HEK293 (cell line): Measurements from ENCODE around the gene PLCL1.

Source experiments
- CTCF ChIA-PET: fragments of 350-600 bp; formaldehyde crosslinking; extraction: SDS; loops from one replicate; lab custom pipeline; 2021; ENCODE audit warnings: antibody characterized with exemption; lab: Yijun Ruan, JAX
- POLR2A ChIA-PET: fragments of 300-600 bp; formaldehyde crosslinking; extraction: SDS; loops from one replicate; lab custom pipeline; 2020; ENCODE audit warnings: antibody characterized with exemption, inconsistent platforms; lab: Yijun Ruan, JAX
- H3K27ac ChIP-seq: fragments of 200-500 bp; sonication (Bioruptor generic); 2 replicates; pipeline ENCODE4 v1.5.1; 2014; ENCODE audit warnings: low read depth, low read length, control low read depth, inconsistent platforms; ENCODE audit errors: extremely low read depth
- H3K36me3 ChIP-seq, 2 experiments: fragments of 200-500 bp in 1 of 2; sonication (Bioruptor generic) in 1 of 2; 1 replicate in 1 of 2; 2 replicates in 1 of 2; pipeline ENCODE4 v1.5.1; 2014 to 2017; ENCODE audit warnings: inconsistent platforms in 2 of 2, low read length in 2 of 2; ENCODE audit not compliant: control insufficient read depth in 2 of 2, insufficient read depth in 1 of 2
- H3K4me1 ChIP-seq: fragments of 200-500 bp; sonication (Bioruptor generic); 2 replicates; pipeline ENCODE4 v1.5.1; 2014; ENCODE audit warnings: mild to moderate bottlenecking, low read length, inconsistent platforms; ENCODE audit not compliant: control insufficient read depth, insufficient read depth
- H3K4me3 ChIP-seq: 2 replicates; pipeline ENCODE4 v1.5.1; 2011; ENCODE audit warnings: low read depth, mild to moderate bottlenecking, control low read depth, low read length, moderate library complexity
- H3K9me3 ChIP-seq: fragments of 200-500 bp; sonication (Bioruptor generic); 2 replicates; pipeline ENCODE4 v1.5.1; 2014; ENCODE audit warnings: low read depth, low read length, inconsistent platforms; ENCODE audit not compliant: control insufficient read depth, insufficient read depth
- MZF1 ChIP-seq: fragments of 450-650 bp; formaldehyde crosslinking; IDR thresholded peaks from 2 replicates; pipeline ENCODE4 v1.5.1; 2017; ENCODE audit warnings: missing biosample characterization, missing genetic modification characterization, borderline replicate concordance
- TCF7L2 ChIP-seq: IDR thresholded peaks from 2 replicates; pipeline ENCODE4 v1.6.1; 2011; ENCODE audit warnings: low read depth, mild to moderate bottlenecking, inconsistent platforms, low read length, moderate library complexity, borderline replicate concordance
- YY2 ChIP-seq: fragments of 450-650 bp; formaldehyde crosslinking; IDR thresholded peaks from 2 replicates; pipeline ENCODE4 v1.5.1; 2016; ENCODE audit warnings: missing biosample characterization, missing genetic modification characterization
- ZNF169 ChIP-seq: fragments of 450-650 bp; formaldehyde crosslinking; IDR thresholded peaks from 2 replicates; pipeline ENCODE4 v1.5.1; 2016; ENCODE audit warnings: missing biosample characterization, missing genetic modification characterization
- ZNF292 ChIP-seq: fragments of 450-650 bp; formaldehyde crosslinking; IDR thresholded peaks from 2 replicates; pipeline ENCODE4 v1.5.1; 2016; ENCODE audit warnings: low read depth, missing biosample characterization, missing genetic modification characterization, borderline replicate concordance
- ZNF302 ChIP-seq: fragments of 450-650 bp; formaldehyde crosslinking; IDR thresholded peaks from 2 replicates; pipeline ENCODE4 v1.5.1; 2016; ENCODE audit warnings: missing biosample characterization, missing genetic modification characterization, low read depth
- ZNF335 ChIP-seq: fragments of 450-650 bp; formaldehyde crosslinking; conservative IDR thresholded peaks from 2 replicates; pipeline ENCODE4 v1.5.1; 2016; ENCODE audit warnings: missing biosample characterization, missing genetic modification characterization
- ZNF350 ChIP-seq: fragments of 450-650 bp; formaldehyde crosslinking; IDR thresholded peaks from 2 replicates; pipeline ENCODE4 v1.5.0; 2017; ENCODE audit warnings: missing biosample characterization, mild to moderate bottlenecking, missing genetic modification characterization
- ZNF473 ChIP-seq: fragments of 450-650 bp; formaldehyde crosslinking; IDR thresholded peaks from 2 replicates; pipeline ENCODE4 v1.5.1; 2017; ENCODE audit warnings: missing biosample characterization, missing genetic modification characterization
- ZNF501 ChIP-seq: fragments of 450-650 bp; formaldehyde crosslinking; IDR thresholded peaks from 2 replicates; pipeline ENCODE4 v1.5.1; 2016; ENCODE audit warnings: missing biosample characterization, missing genetic modification characterization
- ZNF596 ChIP-seq: fragments of 450-650 bp; IDR thresholded peaks from 2 replicates; pipeline ENCODE4 v1.5.0; 2018; ENCODE audit warnings: missing biosample characterization, mild to moderate bottlenecking, missing genetic modification characterization, moderate library complexity
- ZNF623 ChIP-seq: fragments of 450-650 bp; formaldehyde crosslinking; IDR thresholded peaks from 2 replicates; pipeline ENCODE4 v1.5.1; 2016; ENCODE audit warnings: missing biosample characterization, missing genetic modification characterization
- ZNF664 ChIP-seq: fragments of 450-650 bp; formaldehyde crosslinking; IDR thresholded peaks from 2 replicates; pipeline ENCODE4 v1.5.1; 2016; ENCODE audit warnings: missing biosample characterization, missing genetic modification characterization
- ZNF785 ChIP-seq: fragments of 450-650 bp; formaldehyde crosslinking; IDR thresholded peaks from 2 replicates; pipeline ENCODE4 v1.5.1; 2016; ENCODE audit warnings: missing biosample characterization, missing genetic modification characterization
- ZNF830 ChIP-seq: fragments of 450-650 bp; IDR thresholded peaks from 2 replicates; pipeline ENCODE4 v1.5.0; 2018; ENCODE audit warnings: missing biosample characterization, missing genetic modification characterization, low read depth, mild to moderate bottlenecking, moderate library complexity
- TF ChIP-seq, protein P1 (sequence below): fragments of 450-650 bp; formaldehyde crosslinking; IDR thresholded peaks from 2 replicates; pipeline ENCODE4 v1.5.1; 2016; ENCODE audit warnings: missing biosample characterization, missing genetic modification characterization
- TF ChIP-seq, protein P2 (sequence below): fragments of 450-650 bp; formaldehyde crosslinking; IDR thresholded peaks from 2 replicates; pipeline ENCODE4 v1.5.1; 2016; ENCODE audit warnings: missing biosample characterization, missing genetic modification characterization
- TF ChIP-seq, protein P3 (sequence below): fragments of 450-650 bp; formaldehyde crosslinking; IDR thresholded peaks from 2 replicates; pipeline ENCODE4 v1.5.1; 2016; ENCODE audit warnings: missing biosample characterization, missing genetic modification characterization, borderline replicate concordance
- TF ChIP-seq, protein P4 (sequence below): fragments of 450-650 bp; formaldehyde crosslinking; conservative IDR thresholded peaks from 2 replicates; pipeline ENCODE4 v1.5.1; 2016; ENCODE audit warnings: low read depth, missing biosample characterization, missing genetic modification characterization
- TF ChIP-seq, protein P5 (sequence below): fragments of 450-650 bp; formaldehyde crosslinking; IDR thresholded peaks from 2 replicates; pipeline ENCODE4 v1.5.1; 2016; ENCODE audit warnings: missing biosample characterization, missing genetic modification characterization, low read depth

PLCL1 gene

DNA sequence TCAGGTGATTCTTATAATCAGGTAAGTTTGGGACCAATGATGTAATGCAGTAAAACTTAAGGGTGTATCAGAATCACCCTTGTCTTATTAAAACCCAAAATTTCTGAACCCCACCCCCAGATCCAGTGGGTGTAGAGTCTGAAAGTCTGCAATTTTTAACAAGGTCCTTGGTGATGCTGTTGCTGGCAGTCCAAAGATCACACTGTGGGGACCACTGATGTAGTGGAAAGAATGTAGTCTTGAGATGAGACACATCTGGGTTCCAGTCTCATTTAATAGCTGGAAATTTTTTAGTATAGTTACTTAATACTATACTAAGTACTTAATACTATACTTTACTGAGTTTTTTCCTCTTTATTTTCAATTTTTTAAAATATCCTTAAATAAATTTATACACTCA lies 258.4 kb downstream of the PLCL1 start:
- CTCF ChIA-PET, result no interaction called here
- Histone ChIP-seq H3K9me3 (no peaks in the 10 kb centered on the region), H3K4me3 (no peak overlapping the region), H3K4me1 (no peaks in the 10 kb centered on the region), H3K27ac (no peak overlapping the region)
- POLR2A ChIA-PET, result no interaction called here
- TF ChIP-seq ZNF302 (tag by site-specific recombination) (no peak), YY2 (tag by site-specific recombination) (no peak), ZNF335 (no peak), ZNF623 (no peak), ZNF169 (tag by site-specific recombination) (no peak), ZNF473 (tag by site-specific recombination) (no peak), ZNF292 (tag by site-specific recombination) (no peak), ZNF785 (no peak), TCF7L2 (no peak)
- TF ChIP-seq, protein P1, sequence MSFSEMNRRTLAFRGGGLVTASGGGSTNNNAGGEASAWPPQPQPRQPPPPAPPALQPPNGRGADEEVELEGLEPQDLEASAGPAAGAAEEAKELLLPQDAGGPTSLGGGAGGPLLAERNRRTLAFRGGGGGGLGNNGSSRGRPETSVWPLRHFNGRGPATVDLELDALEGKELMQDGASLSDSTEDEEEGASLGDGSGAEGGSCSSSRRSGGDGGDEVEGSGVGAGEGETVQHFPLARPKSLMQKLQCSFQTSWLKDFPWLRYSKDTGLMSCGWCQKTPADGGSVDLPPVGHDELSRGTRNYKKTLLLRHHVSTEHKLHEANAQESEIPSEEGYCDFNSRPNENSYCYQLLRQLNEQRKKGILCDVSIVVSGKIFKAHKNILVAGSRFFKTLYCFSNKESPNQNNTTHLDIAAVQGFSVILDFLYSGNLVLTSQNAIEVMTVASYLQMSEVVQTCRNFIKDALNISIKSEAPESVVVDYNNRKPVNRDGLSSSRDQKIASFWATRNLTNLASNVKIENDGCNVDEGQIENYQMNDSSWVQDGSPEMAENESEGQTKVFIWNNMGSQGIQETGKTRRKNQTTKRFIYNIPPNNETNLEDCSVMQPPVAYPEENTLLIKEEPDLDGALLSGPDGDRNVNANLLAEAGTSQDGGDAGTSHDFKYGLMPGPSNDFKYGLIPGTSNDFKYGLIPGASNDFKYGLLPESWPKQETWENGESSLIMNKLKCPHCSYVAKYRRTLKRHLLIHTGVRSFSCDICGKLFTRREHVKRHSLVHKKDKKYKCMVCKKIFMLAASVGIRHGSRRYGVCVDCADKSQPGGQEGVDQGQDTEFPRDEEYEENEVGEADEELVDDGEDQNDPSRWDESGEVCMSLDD (tag by site-specific recombination), result no peak
- TF ChIP-seq, protein P2, sequence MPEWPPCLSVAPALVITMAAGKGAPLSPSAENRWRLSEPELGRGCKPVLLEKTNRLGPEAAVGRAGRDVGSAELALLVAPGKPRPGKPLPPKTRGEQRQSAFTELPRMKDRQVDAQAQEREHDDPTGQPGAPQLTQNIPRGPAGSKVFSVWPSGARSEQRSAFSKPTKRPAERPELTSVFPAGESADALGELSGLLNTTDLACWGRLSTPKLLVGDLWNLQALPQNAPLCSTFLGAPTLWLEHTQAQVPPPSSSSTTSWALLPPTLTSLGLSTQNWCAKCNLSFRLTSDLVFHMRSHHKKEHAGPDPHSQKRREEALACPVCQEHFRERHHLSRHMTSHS (tag by site-specific recombination), result no peak
- TF ChIP-seq, all 188 proteins: peak for 0
- no peaks in the 10 kb centered on the region for H3K36me3 ChIP-seq

DNA sequence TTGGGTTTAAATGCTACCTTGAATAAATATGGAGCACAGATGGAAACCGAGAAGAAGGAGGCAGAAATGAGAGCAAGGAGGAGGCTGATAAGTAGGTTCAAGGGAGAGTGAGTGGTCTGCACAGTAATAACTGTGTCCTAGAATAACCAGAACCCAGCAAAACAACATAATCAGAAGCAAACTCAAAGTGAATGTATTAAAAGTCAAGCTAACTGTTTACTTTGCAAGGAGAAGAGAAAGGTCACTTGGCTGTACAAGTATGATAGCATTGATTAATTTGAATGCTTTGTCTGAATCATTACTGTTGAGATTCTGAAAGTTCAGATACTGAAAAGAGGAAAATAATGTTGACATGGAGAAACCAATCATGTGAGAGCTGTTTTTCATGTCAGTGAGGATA lies 258.8 kb downstream of the PLCL1 start:
- no peak overlapping the region for H3K4me3 ChIP-seq
- ChIA-PET POLR2A (no interaction called here), CTCF (no interaction called here)
- H3K27ac ChIP-seq, result no peak overlapping the region
- H3K9me3 ChIP-seq, result no peaks in the 10 kb centered on the region
- TF ChIP-seq MZF1, result no peak
- TF ChIP-seq, protein P3, sequence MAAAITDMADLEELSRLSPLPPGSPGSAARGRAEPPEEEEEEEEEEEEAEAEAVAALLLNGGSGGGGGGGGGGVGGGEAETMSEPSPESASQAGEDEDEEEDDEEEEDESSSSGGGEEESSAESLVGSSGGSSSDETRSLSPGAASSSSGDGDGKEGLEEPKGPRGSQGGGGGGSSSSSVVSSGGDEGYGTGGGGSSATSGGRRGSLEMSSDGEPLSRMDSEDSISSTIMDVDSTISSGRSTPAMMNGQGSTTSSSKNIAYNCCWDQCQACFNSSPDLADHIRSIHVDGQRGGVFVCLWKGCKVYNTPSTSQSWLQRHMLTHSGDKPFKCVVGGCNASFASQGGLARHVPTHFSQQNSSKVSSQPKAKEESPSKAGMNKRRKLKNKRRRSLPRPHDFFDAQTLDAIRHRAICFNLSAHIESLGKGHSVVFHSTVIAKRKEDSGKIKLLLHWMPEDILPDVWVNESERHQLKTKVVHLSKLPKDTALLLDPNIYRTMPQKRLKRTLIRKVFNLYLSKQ, result no peak
- no peak for TF ChIP-seq ZNF596 (tag by site-specific recombination)
- TF ChIP-seq ZNF830, result no peak
- no peak for TF ChIP-seq ZNF664 (tag by site-specific recombination)
- TF ChIP-seq ZNF501 (tag by site-specific recombination), result no peak
- TF ChIP-seq, protein P4, sequence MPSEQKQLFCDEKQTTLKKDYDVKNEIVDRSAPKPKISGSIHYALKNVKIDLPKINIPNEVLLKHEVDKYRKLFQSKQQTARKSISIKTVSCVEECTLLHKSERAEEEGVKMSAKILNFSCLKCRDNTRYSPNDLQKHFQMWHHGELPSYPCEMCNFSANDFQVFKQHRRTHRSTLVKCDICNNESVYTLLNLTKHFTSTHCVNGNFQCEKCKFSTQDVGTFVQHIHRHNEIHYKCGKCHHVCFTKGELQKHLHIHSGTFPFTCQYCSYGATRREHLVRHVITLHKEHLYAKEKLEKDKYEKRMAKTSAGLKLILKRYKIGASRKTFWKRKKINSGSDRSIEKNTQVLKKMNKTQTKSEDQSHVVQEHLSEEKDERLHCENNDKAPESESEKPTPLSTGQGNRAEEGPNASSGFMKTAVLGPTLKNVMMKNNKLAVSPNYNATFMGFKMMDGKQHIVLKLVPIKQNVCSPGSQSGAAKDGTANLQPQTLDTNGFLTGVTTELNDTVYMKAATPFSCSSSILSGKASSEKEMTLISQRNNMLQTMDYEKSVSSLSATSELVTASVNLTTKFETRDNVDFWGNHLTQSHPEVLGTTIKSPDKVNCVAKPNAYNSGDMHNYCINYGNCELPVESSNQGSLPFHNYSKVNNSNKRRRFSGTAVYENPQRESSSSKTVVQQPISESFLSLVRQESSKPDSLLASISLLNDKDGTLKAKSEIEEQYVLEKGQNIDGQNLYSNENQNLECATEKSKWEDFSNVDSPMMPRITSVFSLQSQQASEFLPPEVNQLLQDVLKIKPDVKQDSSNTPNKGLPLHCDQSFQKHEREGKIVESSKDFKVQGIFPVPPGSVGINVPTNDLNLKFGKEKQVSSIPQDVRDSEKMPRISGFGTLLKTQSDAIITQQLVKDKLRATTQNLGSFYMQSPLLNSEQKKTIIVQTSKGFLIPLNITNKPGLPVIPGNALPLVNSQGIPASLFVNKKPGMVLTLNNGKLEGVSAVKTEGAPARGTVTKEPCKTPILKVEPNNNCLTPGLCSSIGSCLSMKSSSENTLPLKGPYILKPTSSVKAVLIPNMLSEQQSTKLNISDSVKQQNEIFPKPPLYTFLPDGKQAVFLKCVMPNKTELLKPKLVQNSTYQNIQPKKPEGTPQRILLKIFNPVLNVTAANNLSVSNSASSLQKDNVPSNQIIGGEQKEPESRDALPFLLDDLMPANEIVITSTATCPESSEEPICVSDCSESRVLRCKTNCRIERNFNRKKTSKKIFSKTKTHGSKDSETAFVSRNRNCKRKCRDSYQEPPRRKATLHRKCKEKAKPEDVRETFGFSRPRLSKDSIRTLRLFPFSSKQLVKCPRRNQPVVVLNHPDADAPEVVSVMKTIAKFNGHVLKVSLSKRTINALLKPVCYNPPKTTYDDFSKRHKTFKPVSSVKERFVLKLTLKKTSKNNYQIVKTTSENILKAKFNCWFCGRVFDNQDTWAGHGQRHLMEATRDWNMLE (tag by site-specific recombination), result no peak
- TF ChIP-seq ZNF350 (tag by site-specific recombination), result no peak
- TF ChIP-seq, protein P5, sequence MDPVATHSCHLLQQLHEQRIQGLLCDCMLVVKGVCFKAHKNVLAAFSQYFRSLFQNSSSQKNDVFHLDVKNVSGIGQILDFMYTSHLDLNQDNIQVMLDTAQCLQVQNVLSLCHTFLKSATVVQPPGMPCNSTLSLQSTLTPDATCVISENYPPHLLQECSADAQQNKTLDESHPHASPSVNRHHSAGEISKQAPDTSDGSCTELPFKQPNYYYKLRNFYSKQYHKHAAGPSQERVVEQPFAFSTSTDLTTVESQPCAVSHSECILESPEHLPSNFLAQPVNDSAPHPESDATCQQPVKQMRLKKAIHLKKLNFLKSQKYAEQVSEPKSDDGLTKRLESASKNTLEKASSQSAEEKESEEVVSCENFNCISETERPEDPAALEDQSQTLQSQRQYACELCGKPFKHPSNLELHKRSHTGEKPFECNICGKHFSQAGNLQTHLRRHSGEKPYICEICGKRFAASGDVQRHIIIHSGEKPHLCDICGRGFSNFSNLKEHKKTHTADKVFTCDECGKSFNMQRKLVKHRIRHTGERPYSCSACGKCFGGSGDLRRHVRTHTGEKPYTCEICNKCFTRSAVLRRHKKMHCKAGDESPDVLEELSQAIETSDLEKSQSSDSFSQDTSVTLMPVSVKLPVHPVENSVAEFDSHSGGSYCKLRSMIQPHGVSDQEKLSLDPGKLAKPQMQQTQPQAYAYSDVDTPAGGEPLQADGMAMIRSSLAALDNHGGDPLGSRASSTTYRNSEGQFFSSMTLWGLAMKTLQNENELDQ (tag by site-specific recombination), result no peak
- no peaks in the 10 kb centered on the region for H3K4me1 ChIP-seq
- no peaks in the 10 kb centered on the region for H3K36me3 ChIP-seq
